Colonic mucosa (tissue), 4 donors: ENCODE data around the gene POLR2L. TPM values are rescaled to one million over a fixed set of nuclear protein-coding genes. Genes with fewer than 3 reads are reported as not detected.

Experiments
- DNase-seq: peaks from one replicate; pipeline ENCODE4 v3.0.0-alpha.2; 2020
- H3K27ac ChIP-seq: fragments of 200-600 bp; one replicate; pipeline ENCODE4 v1.8.0; 2021
- H3K27me3 ChIP-seq: fragments of 200-600 bp; one replicate; pipeline ENCODE4 v1.8.0; 2021
- H3K36me3 ChIP-seq: fragments of 200-600 bp; one replicate; pipeline ENCODE4 v1.8.0; 2021
- H3K4me1 ChIP-seq: fragments of 200-600 bp; one replicate; pipeline ENCODE4 v1.8.0; 2021; ENCODE audit warnings: mild to moderate bottlenecking
- H3K4me3 ChIP-seq: fragments of 200-600 bp; one replicate; pipeline ENCODE4 v1.8.0; 2021
- H3K9ac ChIP-seq, 2 donors: one replicate each; pipeline ENCODE4 v1.7.0; 2013; ENCODE audit warnings: control low read depth in 2 of 2, low read depth in 2 of 2, low read length in 2 of 2
- H3K9me3 ChIP-seq: fragments of 200-600 bp; one replicate; pipeline ENCODE4 v1.8.0; 2021
- intact Hi-C: fragments of 100-400 bp; cut with DNase I; formaldehyde crosslinking; loops from one replicate; pipeline ENCODE4 v1.14.1; 2022
- total RNA-seq, 2 donors: library from RNA; stranded (reverse); fragmentation: NEBNext Ultra II Directional in 1 of 2; extraction: Animal tissue kit (Norgen Biotek cat#: 25700) in 1 of 2; gene quantifications; one replicate each; pipeline ENCODE4 v1.2.1, GENCODE V29; 2021
- TF ChIP-seq, protein P1 (sequence below): fragments of 200-600 bp; IDR thresholded peaks from one replicate; pipeline ENCODE4 v1.8.0; 2022; ENCODE audit warnings: antibody characterized with exemption, mild to moderate bottlenecking
- donor health status: healthy.
- donor health status: DM: no; HTN: no; CAD: no.
- donor health status: DM: no; HTN: no; CAD: no.

The POLR2L gene
- total RNA-seq, 2 donors from 2014 or later = 77.4 to 181 TPM

DNA sequence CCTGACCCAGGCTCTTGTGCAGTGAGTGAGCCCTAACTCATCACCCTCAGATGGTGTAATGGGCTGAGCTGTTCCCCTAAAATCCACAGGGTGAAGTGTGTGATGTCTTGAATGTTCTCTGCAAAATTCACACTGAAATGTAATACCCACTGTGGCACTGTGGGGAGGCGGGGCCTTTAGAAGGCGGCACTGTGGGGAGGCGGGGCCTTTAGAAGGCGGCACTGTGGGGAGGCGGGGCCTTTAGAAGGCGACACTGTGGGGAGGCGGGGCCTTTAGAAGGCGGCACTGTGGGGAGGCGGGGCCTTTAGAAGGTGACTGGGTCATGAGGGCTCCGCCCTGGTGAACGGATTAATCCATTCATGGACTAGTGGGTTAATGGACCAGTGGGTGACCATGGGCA, 35.2 kb upstream of the POLR2L start:
- H3K4me1 ChIP-seq = no peaks in the 10 kb centered on the region
- TF ChIP-seq, protein P1, sequence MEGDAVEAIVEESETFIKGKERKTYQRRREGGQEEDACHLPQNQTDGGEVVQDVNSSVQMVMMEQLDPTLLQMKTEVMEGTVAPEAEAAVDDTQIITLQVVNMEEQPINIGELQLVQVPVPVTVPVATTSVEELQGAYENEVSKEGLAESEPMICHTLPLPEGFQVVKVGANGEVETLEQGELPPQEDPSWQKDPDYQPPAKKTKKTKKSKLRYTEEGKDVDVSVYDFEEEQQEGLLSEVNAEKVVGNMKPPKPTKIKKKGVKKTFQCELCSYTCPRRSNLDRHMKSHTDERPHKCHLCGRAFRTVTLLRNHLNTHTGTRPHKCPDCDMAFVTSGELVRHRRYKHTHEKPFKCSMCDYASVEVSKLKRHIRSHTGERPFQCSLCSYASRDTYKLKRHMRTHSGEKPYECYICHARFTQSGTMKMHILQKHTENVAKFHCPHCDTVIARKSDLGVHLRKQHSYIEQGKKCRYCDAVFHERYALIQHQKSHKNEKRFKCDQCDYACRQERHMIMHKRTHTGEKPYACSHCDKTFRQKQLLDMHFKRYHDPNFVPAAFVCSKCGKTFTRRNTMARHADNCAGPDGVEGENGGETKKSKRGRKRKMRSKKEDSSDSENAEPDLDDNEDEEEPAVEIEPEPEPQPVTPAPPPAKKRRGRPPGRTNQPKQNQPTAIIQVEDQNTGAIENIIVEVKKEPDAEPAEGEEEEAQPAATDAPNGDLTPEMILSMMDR = no peak
- intact Hi-C loops = no loop called here
- H3K4me3 ChIP-seq = no peak overlapping the region
- H3K9me3 ChIP-seq = no peaks in the 10 kb centered on the region
- no peak overlapping the region for H3K9ac ChIP-seq
- no peak for DNase-seq
- H3K27me3 ChIP-seq = no peaks in the 10 kb centered on the region
- no peak overlapping the region for H3K27ac ChIP-seq
- H3K36me3 ChIP-seq = no peaks in the 10 kb centered on the region

DNA sequence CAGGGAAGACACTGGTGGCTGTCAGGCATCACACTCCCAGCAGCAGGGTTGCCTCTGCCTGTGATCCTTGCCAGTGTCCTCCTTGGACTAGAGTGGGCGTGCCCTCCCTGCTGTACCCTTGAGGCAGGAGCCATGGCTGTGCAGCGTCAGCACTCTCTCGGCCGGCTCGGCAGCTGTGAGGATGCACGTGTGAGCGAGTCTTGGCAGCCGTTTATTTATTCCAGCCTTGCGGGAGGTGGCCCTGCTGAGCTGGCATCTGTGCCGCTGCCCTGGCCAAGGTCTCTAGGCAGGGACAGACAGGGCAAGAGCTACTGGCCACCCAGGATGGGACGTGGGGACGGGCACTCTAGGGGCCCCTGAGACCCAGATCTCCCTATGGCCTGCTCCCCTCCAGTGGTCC, 34.2 kb upstream of the POLR2L start:
- Histone ChIP-seq H3K27ac (no peak overlapping the region), H3K4me3 (no peak overlapping the region), H3K36me3 (no peaks in the 10 kb centered on the region), H3K9ac (no peak overlapping the region), H3K9me3 (no peaks in the 10 kb centered on the region), H3K4me1 (no peaks in the 10 kb centered on the region), H3K27me3 (no peaks in the 10 kb centered on the region)
- intact Hi-C loops = no loop called here
- DNase-seq = no peak
- TF ChIP-seq, protein P1 = no peak

DNA sequence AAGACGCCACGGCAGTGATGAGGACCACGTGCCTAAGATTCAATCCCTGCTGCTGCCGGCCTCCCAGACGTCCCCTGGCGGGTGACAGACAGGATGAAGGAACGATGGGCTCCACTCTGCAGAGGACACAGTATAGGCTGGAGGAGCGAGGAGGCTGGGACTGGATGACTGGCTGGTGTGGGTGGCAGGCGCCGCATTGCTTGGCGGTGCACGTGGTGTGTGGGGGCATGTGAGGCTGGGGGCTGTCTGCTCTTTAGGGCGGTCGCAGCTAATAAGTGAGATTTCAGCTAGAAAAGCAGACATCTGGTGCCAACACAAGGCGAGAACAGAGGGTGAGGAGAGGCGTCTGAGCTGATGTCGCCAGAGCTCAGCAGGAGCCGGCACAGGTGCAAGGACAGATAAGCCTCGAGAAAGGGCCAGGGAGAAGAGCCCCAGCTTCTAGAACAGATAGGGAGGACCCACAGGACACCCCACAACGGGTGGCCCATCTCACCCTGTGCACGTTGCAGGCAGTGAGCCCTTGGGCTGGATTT, 33.5 kb upstream of the POLR2L start:
- H3K27me3 ChIP-seq = no peaks in the 10 kb centered on the region
- no peaks in the 10 kb centered on the region for H3K9me3 ChIP-seq
- intact Hi-C loops = no loop called here
- TF ChIP-seq, protein P1 = no peak
- no peak overlapping the region for H3K27ac ChIP-seq
- no peak overlapping the region for H3K9ac ChIP-seq
- H3K4me1 ChIP-seq = no peaks in the 10 kb centered on the region
- no peak overlapping the region for H3K4me3 ChIP-seq
- DNase-seq = no peak
- H3K36me3 ChIP-seq = no peaks in the 10 kb centered on the region

DNA sequence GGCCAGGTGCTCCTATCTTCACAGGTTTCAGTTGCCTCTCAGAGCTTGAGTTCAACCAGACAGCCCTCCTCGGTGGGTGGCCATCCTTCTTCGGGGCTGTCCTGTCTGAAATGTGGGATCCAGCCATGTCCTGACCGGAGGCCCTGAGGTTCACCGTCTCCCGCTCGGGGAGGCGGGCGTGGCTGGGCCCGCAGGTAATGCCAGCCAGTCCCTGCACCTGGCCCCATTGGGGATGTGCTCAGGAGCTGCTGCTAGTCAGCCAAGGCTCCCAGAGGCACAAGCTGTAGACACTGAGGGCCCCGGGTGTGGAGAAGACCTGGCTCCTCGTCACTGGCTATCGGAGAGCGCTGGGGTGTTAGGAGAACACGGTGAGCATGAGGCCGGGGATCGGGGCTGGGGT, 32.9 kb upstream of the POLR2L start:
- intact Hi-C loops = no loop called here
- Histone ChIP-seq H3K4me1 (no peaks in the 10 kb centered on the region), H3K36me3 (no peaks in the 10 kb centered on the region), H3K9me3 (no peaks in the 10 kb centered on the region), H3K9ac (no peak overlapping the region), H3K4me3 (no peak overlapping the region), H3K27me3 (no peaks in the 10 kb centered on the region), H3K27ac (no peak overlapping the region)
- no peak for DNase-seq
- TF ChIP-seq, protein P1 = no peak

DNA sequence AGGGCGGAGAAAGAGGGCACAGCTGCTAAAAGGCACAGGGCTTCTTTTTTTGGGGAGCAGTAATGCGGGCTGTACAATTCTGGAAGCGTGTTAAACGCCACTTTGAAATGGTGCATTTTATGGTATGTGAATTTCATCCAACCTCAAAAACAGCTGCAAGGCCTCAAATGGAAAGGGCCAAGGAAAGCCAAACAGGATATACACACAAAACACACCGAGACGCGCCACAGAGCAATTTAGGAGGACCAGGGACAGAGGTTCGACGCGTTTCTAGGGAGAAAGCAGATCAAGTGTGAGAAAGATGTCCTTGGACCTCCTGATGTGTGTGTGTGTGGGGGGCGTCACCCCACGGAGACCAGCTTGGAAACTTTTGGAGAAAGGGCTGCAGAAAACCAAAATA, 31.4 kb upstream of the POLR2L start:
- Histone ChIP-seq H3K27me3 (no peaks in the 10 kb centered on the region), H3K36me3 (no peaks in the 10 kb centered on the region), H3K27ac (no peak overlapping the region), H3K9ac (no peak overlapping the region), H3K4me1 (no peaks in the 10 kb centered on the region), H3K9me3 (no peaks in the 10 kb centered on the region), H3K4me3 (no peak overlapping the region)
- no peak for DNase-seq
- TF ChIP-seq, protein P1 = no peak
- intact Hi-C loops = no loop called here
